WTC11 (cell line): Measurements from ENCODE around the gene IL36B. TPM values are rescaled to one million over a fixed set of nuclear protein-coding genes. Genes with fewer than 3 reads are reported as not detected.
"Not testable (repeated sequence)": the region's sequence is repeated elsewhere in the genome, so short reads cannot be mapped to it uniquely, and the experiment has no call there.

Experiments used
- ATAC-seq: fragments of 200-7000 bp; cut with Tn5 transposase; 2 replicates; pipeline ENCODE4 v1.10.0; 2021; ENCODE audit warnings: mild to moderate bottlenecking, moderate library complexity
- CTCF ChIA-PET: fragments of 300-600 bp; sonication (Branson Sonifier 250); formaldehyde crosslinking; loops from one replicate; lab custom pipeline; 2021; ENCODE audit warnings: antibody characterized with exemption; lab: Charles Lee
- POLR2A ChIA-PET: fragments of 350-600 bp; sonication (Branson Sonifier 250); formaldehyde crosslinking; loops from one replicate; lab custom pipeline; 2021; ENCODE audit warnings: antibody characterized with exemption; lab: Charles Lee
- DNase-seq: peaks from one replicate; pipeline ENCODE4 v3.0.0; 2021; ENCODE audit warnings: low spot score
- H3K27ac Mint-ChIP-seq: 2 replicates; pipeline ENCODE4 v1.8.0; 2021; ENCODE audit warnings: mixed read lengths
- H3K27me3 Mint-ChIP-seq: 2 replicates; pipeline ENCODE4 v1.8.0; 2021; ENCODE audit warnings: low read depth, mild to moderate bottlenecking, moderate library complexity, mixed read lengths
- H3K36me3 Mint-ChIP-seq: 2 replicates; pipeline ENCODE4 v1.8.0; 2021; ENCODE audit warnings: mixed read lengths
- H3K4me1 Mint-ChIP-seq: 2 replicates; pipeline ENCODE4 v1.8.0; 2022; ENCODE audit warnings: mixed read lengths
- H3K4me3 Mint-ChIP-seq: 2 replicates; pipeline ENCODE4 v1.8.0; 2021; ENCODE audit warnings: mild to moderate bottlenecking, moderate library complexity, mixed read lengths
- H3K9me3 Mint-ChIP-seq: 2 replicates; pipeline ENCODE4 v1.8.0; 2021; ENCODE audit warnings: mixed read lengths
- EMX1 ChIP-seq: fragments of 250-450 bp; sonication (Bioruptor Pico); IDR thresholded peaks from 2 replicates; pipeline ENCODE4 v1.8.0; 2021; ENCODE audit warnings: mild to moderate bottlenecking
- FOXJ3 ChIP-seq: sonication (generic); formaldehyde crosslinking; IDR thresholded peaks from 2 replicates; pipeline ENCODE4 v1.9.0; 2021; ENCODE audit warnings: missing genetic modification reagents, mild to moderate bottlenecking, borderline replicate concordance
- IRF2 ChIP-seq: sonication (generic); formaldehyde crosslinking; IDR thresholded peaks from 2 replicates; pipeline ENCODE4 v1.8.0; 2022; ENCODE audit warnings: low read depth, missing genetic modification reagents, borderline replicate concordance
- JAZF1 ChIP-seq: fragments of 250-450 bp; sonication (Bioruptor Pico); IDR thresholded peaks from 2 replicates; pipeline ENCODE4 v1.9.0; 2021; ENCODE audit warnings: moderate library complexity, mild to moderate bottlenecking, inconsistent platforms
- MYBL2 ChIP-seq: sonication (generic); formaldehyde crosslinking; IDR thresholded peaks from 2 replicates; pipeline ENCODE4 v1.8.1; 2023; ENCODE audit warnings: mild to moderate bottlenecking, moderate library complexity, missing genetic modification reagents
- NFATC4 ChIP-seq: fragments of 250-450 bp; sonication (Bioruptor Pico); IDR thresholded peaks from 2 replicates; pipeline ENCODE4 v1.9.0; 2021; ENCODE audit warnings: mild to moderate bottlenecking
- PRRX2 ChIP-seq: fragments of 250-450 bp; sonication (Bioruptor Pico); IDR thresholded peaks from 2 replicates; pipeline ENCODE4 v1.8.0; 2021; ENCODE audit warnings: mild to moderate bottlenecking
- TEAD1 ChIP-seq: sonication (generic); formaldehyde crosslinking; IDR thresholded peaks from 2 replicates; pipeline ENCODE4 v1.8.0; 2022; ENCODE audit warnings: mild to moderate bottlenecking, missing genetic modification reagents
- ZNF263 ChIP-seq: sonication (generic); formaldehyde crosslinking; IDR thresholded peaks from 2 replicates; pipeline ENCODE4 v1.8.1; 2022; ENCODE audit warnings: low read depth, mild to moderate bottlenecking, moderate library complexity, missing genetic modification reagents
- total RNA-seq: library from RNA; stranded (reverse); gene quantifications from 3 replicates; pipeline ENCODE4 v1.2.3, GENCODE V29; 2021
- TF ChIP-seq, protein P1 (sequence below): sonication (generic); formaldehyde crosslinking; IDR thresholded peaks from 2 replicates; pipeline ENCODE4 v1.8.1; 2022; ENCODE audit warnings: mild to moderate bottlenecking, moderate library complexity, missing genetic modification reagents
- TF ChIP-seq, protein P2 (sequence below): sonication (generic); formaldehyde crosslinking; IDR thresholded peaks from 2 replicates; pipeline ENCODE4 v1.8.1; 2023; ENCODE audit warnings: mild to moderate bottlenecking, moderate library complexity, missing genetic modification reagents
- TF ChIP-seq, protein P3 (sequence below): fragments of 250-450 bp; sonication (Bioruptor Pico); IDR thresholded peaks from 2 replicates; pipeline ENCODE4 v1.9.0; 2021; ENCODE audit warnings: moderate library complexity, mild to moderate bottlenecking, inconsistent platforms, borderline replicate concordance
- TF ChIP-seq, protein P4 (sequence below): sonication (generic); formaldehyde crosslinking; IDR thresholded peaks from 2 replicates; pipeline ENCODE4 v1.8.0; 2022; ENCODE audit warnings: mild to moderate bottlenecking, missing genetic modification reagents
- TF ChIP-seq, protein P5 (sequence below): fragments of 250-450 bp; sonication (Bioruptor Pico); IDR thresholded peaks from 2 replicates; pipeline ENCODE4 v1.8.0; 2021; ENCODE audit warnings: mild to moderate bottlenecking
- TF ChIP-seq, protein P6 (sequence below): sonication (generic); formaldehyde crosslinking; IDR thresholded peaks from 2 replicates; pipeline ENCODE4 v1.8.0; 2022; ENCODE audit warnings: mild to moderate bottlenecking, missing genetic modification reagents
- TF ChIP-seq, protein P7 (sequence below): fragments of 200-600 bp; IDR thresholded peaks from 2 replicates; pipeline ENCODE4 v1.8.0; 2022; ENCODE audit warnings: antibody characterized with exemption

IL36B gene
- total RNA-seq, 1 experiment from 2014 or later = not detected

DNA sequence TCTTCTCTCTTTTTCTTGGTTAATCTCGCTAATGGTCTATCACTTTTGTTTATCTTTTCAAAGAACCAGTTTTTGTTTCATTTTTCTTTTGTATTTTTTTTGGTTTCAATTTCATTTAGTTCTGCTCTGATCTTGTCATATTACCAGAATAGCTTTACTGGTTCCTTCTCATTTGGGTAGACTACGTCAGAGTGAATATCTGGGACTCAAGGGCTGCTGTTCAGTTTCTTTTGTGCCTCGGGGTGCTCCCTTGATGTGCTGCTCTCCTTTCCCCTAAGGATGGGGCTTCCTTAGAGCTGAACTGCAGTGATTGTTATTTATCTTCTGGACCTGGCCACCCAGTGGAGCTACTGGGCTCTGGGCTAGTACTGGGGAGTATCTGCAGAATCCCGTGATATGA, 45.4 kb upstream of the IL36B start:
- ChIA-PET CTCF (interaction anchor here (1.3 kb wide), 1 partner anchor 18 kb away, joined by 5 read pairs; no protein-coding TSS in a partner anchor), POLR2A (no interaction called here)
- DNase-seq (no peak), ATAC-seq (no peak)
- TF ChIP-seq TEAD1 (CRISPR knock-in tag) (no peak), MYBL2 (CRISPR knock-in tag) (no peak), FOXJ3 (CRISPR knock-in tag) (no peak), IRF2 (CRISPR knock-in tag) (no peak), NFATC4 (CRISPR knock-in tag) (no peak)
- TF ChIP-seq, protein P1, sequence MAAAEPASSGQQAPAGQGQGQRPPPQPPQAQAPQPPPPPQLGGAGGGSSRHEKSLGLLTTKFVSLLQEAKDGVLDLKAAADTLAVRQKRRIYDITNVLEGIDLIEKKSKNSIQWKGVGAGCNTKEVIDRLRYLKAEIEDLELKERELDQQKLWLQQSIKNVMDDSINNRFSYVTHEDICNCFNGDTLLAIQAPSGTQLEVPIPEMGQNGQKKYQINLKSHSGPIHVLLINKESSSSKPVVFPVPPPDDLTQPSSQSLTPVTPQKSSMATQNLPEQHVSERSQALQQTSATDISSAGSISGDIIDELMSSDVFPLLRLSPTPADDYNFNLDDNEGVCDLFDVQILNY (CRISPR knock-in tag) = no peak
- TF ChIP-seq, protein P2, sequence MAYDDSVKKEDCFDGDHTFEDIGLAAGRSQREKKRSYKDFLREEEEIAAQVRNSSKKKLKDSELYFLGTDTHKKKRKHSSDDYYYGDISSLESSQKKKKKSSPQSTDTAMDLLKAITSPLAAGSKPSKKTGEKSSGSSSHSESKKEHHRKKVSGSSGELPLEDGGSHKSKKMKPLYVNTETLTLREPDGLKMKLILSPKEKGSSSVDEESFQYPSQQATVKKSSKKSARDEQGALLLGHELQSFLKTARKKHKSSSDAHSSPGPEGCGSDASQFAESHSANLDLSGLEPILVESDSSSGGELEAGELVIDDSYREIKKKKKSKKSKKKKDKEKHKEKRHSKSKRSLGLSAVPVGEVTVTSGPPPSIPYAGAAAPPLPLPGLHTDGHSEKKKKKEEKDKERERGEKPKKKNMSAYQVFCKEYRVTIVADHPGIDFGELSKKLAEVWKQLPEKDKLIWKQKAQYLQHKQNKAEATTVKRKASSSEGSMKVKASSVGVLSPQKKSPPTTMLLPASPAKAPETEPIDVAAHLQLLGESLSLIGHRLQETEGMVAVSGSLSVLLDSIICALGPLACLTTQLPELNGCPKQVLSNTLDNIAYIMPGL (CRISPR knock-in tag) = no peak
- TF ChIP-seq, protein P3, sequence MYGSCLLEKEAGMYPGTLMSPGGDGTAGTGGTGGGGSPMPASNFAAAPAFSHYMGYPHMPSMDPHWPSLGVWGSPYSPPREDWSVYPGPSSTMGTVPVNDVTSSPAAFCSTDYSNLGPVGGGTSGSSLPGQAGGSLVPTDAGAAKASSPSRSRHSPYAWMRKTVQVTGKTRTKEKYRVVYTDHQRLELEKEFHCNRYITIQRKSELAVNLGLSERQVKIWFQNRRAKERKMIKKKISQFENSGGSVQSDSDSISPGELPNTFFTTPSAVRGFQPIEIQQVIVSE (CRISPR knock-in tag) = no peak
- TF ChIP-seq, protein P4, sequence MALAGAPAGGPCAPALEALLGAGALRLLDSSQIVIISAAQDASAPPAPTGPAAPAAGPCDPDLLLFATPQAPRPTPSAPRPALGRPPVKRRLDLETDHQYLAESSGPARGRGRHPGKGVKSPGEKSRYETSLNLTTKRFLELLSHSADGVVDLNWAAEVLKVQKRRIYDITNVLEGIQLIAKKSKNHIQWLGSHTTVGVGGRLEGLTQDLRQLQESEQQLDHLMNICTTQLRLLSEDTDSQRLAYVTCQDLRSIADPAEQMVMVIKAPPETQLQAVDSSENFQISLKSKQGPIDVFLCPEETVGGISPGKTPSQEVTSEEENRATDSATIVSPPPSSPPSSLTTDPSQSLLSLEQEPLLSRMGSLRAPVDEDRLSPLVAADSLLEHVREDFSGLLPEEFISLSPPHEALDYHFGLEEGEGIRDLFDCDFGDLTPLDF (CRISPR knock-in tag) = no peak
- no peaks in the 10 kb centered on the region for H3K4me1 Mint-ChIP-seq
- H3K36me3 Mint-ChIP-seq = peaks cover 2% of the 10 kb centered on the region
- H3K9me3 Mint-ChIP-seq = peaks cover 52% of the 10 kb centered on the region
- no peak overlapping the region for H3K27ac Mint-ChIP-seq
- peaks cover 14% of the 10 kb centered on the region for H3K27me3 Mint-ChIP-seq
- H3K4me3 Mint-ChIP-seq = no peak overlapping the region

DNA sequence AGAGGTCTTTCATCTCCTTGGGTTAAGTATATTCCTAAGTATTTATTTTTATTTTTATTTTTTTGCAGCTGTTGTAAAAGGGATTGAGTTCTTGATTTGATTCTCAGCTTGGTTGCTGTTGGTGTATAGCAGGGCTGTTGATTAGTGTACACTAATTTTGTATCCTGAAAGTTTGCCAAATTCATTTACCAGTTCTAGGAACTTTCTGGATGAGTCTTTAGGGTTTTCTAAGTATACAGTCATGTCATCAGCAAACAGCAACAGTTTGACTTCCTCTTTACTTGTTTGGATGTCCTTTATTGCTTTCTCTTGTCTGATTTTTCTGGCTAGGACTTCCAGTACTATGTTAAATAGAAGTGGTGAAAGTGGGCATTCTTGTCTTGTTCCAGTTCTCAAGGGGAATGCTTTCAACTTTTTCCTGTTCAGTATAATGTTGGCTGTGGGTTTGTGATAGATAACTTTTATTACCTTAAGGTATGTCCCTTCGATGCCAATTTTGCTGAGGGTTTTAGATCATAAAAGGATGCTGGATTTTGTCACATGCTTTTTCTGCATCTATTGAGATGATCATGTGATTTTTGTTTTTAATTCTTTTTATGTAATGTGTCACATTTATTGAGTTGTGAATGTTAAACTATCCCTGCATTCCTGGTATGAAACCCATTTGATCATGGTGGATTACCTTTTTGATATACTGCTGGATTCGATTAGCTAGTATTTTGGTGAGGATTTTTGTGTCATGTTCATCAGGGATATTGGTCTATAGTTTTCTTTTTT, 44.4 kb upstream of the IL36B start:
- POLR2A ChIA-PET, H3K36me3 Mint-ChIP-seq: not testable (repeated sequence)
- H3K27me3 Mint-ChIP-seq = peaks cover 16% of the 10 kb centered on the region

DNA sequence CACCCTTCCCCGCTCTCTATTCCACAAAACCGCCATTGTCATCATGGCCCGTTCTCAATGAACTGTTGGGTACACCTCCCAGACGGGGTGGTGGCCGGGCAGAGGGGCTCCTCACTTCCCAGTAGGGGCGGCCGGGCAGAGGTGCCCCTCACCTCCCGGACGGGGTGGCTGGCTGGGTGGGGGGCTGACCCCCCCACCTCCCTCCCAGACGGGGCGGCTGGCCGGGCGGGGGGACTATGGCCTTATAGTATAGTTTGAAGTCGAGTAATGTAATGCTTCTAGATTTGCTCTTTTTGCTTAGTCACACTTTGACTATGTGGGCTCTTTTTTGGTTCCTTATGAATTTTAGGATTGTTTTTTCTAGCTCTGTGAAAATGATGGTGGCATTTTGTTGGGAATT, 43.6 kb upstream of the IL36B start:
- H3K27me3 Mint-ChIP-seq = peaks cover 16% of the 10 kb centered on the region
- H3K36me3 Mint-ChIP-seq, POLR2A ChIA-PET, H3K27ac Mint-ChIP-seq, CTCF ChIA-PET, DNase-seq, ATAC-seq, H3K4me1 Mint-ChIP-seq, H3K4me3 Mint-ChIP-seq: not testable (repeated sequence)
- peaks cover 42% of the 10 kb centered on the region for H3K9me3 Mint-ChIP-seq

More for the DNA sequence above, 44.4 kb upstream of the IL36B start:
- CTCF ChIA-PET, H3K4me1 Mint-ChIP-seq, ATAC-seq, H3K27ac Mint-ChIP-seq, H3K4me3 Mint-ChIP-seq, DNase-seq: not testable (repeated sequence)
- peaks cover 42% of the 10 kb centered on the region for H3K9me3 Mint-ChIP-seq

DNA sequence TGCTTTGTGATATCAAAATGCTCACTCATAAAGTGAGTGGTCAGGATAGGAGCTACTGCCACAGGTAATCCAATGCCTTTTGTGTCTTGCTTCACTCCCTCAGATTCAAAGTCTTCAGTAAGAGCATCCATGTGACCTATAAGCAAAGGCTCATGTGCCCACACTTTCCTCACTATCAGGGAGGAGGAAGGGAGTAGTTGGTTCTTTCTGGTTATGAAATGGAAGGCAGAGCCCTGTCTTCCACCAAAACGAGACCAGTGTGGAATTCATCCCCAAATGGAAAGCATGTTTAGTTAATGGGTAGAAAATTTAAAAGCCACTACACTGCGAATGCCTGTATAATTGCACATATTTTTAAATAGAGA, 40.9 kb upstream of the IL36B start:
- no peak for DNase-seq
- H3K9me3 Mint-ChIP-seq = peaks cover 39% of the 10 kb centered on the region
- peaks cover 2% of the 10 kb centered on the region for H3K36me3 Mint-ChIP-seq
- ATAC-seq = no peak
- ChIA-PET POLR2A (no interaction called here), CTCF (interaction anchor here (1.9 kb wide), 1 partner anchor 13 kb away, joined by 9 read pairs; no protein-coding TSS in a partner anchor)
- peaks cover 16% of the 10 kb centered on the region for H3K27me3 Mint-ChIP-seq
- no peaks in the 10 kb centered on the region for H3K4me1 Mint-ChIP-seq
- no peak overlapping the region for H3K4me3 Mint-ChIP-seq
- no peak overlapping the region for H3K27ac Mint-ChIP-seq
- TF ChIP-seq, protein P5, sequence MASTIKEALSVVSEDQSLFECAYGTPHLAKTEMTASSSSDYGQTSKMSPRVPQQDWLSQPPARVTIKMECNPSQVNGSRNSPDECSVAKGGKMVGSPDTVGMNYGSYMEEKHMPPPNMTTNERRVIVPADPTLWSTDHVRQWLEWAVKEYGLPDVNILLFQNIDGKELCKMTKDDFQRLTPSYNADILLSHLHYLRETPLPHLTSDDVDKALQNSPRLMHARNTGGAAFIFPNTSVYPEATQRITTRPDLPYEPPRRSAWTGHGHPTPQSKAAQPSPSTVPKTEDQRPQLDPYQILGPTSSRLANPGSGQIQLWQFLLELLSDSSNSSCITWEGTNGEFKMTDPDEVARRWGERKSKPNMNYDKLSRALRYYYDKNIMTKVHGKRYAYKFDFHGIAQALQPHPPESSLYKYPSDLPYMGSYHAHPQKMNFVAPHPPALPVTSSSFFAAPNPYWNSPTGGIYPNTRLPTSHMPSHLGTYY = no peak
- TF ChIP-seq EMX1 (CRISPR knock-in tag) = no peak
- TF ChIP-seq JAZF1 = no peak
- no peak for TF ChIP-seq MYBL2 (CRISPR knock-in tag)
- no peak for TF ChIP-seq ZNF263
- TF ChIP-seq PRRX2 (CRISPR knock-in tag) = no peak
- TF ChIP-seq, protein P6, sequence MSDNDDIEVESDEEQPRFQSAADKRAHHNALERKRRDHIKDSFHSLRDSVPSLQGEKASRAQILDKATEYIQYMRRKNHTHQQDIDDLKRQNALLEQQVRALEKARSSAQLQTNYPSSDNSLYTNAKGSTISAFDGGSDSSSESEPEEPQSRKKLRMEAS (CRISPR knock-in tag) = no peak
- TF ChIP-seq, protein P7, sequence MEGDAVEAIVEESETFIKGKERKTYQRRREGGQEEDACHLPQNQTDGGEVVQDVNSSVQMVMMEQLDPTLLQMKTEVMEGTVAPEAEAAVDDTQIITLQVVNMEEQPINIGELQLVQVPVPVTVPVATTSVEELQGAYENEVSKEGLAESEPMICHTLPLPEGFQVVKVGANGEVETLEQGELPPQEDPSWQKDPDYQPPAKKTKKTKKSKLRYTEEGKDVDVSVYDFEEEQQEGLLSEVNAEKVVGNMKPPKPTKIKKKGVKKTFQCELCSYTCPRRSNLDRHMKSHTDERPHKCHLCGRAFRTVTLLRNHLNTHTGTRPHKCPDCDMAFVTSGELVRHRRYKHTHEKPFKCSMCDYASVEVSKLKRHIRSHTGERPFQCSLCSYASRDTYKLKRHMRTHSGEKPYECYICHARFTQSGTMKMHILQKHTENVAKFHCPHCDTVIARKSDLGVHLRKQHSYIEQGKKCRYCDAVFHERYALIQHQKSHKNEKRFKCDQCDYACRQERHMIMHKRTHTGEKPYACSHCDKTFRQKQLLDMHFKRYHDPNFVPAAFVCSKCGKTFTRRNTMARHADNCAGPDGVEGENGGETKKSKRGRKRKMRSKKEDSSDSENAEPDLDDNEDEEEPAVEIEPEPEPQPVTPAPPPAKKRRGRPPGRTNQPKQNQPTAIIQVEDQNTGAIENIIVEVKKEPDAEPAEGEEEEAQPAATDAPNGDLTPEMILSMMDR = no peak
